Astrocyte (in vitro differentiated cells and primary cell): Measurements from ENCODE around the gene NRIP1.

Source experiments
- CTCF ChIP-seq: IDR thresholded peaks from 2 replicates; pipeline ENCODE4 v1.5.1; 2011; ENCODE audit warnings: low read depth, mild to moderate bottlenecking, inconsistent platforms, low read length, moderate library complexity; ENCODE audit not compliant: insufficient read depth
- EZH2 ChIP-seq: IDR thresholded peaks from 2 replicates; pipeline ENCODE4 v1.6.1; 2012; ENCODE audit warnings: mild to moderate bottlenecking, low read length, inconsistent platforms; ENCODE audit not compliant: insufficient read depth

- TF ChIP-seq CTCF (no peak), EZH2 (no peak)
Measured at GRCh38 chr21:15010645-15011044, 54.2 kb downstream of the NRIP1 start.
